Inferior parietal cortex (tissue), 1 donor: Measurements from ENCODE around the gene ROR1.

ENCODE experiments used
- DNase-seq: peaks from one replicate; pipeline ENCODE4 v3.0.0-alpha.2; 2016; ENCODE audit errors: extremely low spot score

ROR1 gene

DNA sequence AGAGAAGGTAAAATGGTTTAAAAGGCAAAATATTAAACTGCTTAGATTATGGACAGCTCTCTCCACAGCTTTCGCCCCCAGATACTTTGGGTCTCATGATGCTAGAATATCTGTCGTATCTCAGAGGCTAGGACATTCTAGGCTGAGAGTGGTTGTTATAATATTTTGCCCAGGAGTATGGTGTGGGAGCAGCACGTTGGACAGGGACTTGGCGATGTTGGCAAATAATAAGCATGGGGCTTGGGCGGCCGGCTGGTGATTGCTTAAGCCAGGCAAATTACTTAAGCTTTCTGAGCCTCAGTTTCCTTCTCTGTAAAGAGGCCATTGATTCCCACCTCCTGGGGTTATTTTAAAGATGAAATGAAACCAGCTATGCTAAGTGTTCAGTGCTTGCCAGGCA lies 133.2 kb downstream of the ROR1 start:
- DNase-seq: no peak

DNA sequence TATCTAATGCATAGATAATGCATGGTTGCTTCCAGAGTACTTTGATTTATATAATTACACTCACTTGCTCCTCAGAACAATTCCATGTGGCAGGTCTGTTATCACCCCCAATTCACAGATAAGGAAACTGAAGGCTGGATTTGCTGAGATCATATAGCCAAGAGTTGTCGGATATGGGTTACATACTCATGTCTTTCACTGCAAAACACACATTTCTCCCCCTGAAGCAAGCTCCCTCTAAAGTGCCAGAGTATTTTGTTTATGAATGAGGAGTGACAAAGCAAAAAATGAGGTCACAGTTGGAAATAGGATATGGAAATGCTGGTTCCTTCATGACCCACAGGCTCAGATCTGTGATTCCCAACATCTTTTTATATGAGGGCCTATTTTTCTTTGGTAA lies 134.2 kb downstream of the ROR1 start:
- no peak for DNase-seq

DNA sequence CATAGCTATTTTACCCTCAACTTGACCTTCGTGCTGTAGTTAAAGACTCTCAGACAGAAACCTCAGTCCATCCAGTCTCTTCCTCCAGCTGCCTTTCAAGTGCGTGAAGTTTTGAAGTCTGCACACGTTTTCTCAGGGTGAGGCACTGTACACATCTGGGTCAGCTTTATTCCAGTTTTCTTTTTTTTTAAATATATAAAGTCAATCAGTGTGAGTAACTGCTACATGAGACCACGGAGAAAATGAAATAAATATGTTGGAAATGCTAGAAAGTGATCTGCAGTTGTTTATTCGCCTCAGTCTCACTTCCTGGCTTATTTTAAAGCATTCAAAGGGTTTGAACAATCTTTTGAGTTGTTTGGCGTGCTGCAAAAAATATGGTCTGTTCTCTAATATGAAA lies 135.7 kb downstream of the ROR1 start:
- no peak for DNase-seq

DNA sequence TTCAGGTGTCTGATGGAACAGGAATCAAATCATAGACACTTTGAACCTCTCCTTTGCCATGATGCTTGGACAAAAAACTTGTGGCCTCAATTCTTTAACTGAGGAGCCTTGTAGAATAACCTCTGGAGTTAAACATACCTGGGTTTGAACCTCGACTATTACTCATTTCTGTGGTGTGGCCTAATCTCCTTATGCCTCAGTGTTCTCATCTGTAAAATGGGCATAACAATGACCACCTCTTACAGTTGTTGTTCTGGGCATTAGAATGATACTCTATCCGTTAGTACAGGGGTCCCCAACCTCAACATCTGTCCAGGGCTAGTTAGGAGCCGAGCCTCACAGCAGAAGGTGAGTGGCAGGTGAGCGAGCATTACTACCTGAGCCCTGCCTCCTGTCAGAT lies 137.2 kb downstream of the ROR1 start:
- DNase-seq: no peak

DNA sequence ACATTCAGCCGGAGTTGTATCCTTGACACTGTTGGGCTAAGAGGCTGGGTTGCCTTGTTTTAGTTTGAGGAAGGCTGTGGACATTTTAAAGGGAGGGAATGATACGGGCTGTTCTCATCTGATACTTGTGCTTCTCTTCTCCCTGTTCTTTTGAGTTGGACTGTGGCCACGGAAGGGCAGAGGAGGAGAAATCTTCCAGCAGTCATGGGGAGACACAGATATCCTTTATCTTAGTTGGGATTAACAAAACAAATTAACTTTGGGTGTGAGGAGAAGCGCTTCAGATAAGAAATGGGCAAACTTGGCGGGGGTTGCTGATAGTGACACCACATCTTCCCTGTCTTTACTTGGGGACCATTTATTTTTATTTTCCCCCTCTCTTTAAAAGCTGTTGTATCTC lies 138.8 kb downstream of the ROR1 start:
- no peak for DNase-seq

DNA sequence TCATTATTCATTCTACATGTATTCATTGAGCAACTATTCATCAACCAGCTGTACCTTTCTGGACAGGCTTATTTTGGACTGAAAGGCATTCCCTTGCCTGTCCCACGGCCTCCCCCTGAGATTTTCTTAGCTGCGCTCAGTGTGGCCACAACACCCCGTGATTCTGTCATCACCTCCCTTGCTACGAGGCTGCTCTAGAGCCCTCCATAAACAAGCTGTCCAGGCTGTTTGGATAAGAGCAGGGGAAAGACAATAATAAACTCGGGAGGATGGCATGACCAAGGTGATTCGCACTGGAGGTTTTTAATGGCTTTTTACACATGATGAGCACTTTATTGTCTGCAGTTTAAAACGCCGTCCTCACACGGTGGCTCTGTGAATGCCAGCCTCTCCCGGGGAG lies 139.7 kb downstream of the ROR1 start:
- no peak for DNase-seq

DNA sequence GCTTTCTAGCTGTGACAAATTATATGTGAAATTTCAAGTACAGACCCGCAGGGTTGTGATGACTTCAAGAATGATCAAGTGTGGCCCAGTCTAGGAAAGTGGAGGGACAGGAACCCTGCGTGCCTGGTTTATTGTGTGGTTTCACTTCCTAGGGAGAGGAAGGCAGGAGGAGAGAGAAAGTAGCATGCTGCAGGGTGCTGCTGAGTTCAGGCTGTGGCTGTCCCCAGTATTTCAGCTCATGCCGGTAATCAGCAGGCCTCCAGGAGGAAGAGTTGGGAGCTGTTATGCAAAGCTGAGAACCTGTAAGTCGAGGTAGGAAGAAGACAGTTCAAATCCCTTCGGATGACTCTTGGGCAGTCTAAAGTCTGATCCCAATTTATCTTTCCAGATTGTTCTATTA lies 140.4 kb downstream of the ROR1 start:
- DNase-seq: no peak

DNA sequence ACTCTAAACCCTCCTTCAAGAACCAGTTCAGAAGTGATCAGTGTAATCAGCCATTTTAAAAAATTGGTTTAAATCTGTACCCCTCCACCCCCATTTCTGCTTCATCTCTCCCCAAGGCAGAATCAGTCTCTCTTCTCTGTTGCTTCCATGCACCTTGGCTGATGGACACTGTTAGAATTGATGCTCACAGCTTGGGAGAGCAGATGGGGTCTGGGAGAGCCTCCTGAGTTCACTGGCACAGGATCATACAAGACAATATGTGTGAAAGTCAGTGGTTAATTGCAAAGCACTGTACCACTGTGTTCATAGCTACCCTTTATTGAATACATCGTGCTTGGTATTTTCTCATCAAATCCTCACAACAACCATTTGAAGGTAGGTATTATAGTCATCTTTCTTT lies 140.9 kb downstream of the ROR1 start:
- no peak for DNase-seq

DNA sequence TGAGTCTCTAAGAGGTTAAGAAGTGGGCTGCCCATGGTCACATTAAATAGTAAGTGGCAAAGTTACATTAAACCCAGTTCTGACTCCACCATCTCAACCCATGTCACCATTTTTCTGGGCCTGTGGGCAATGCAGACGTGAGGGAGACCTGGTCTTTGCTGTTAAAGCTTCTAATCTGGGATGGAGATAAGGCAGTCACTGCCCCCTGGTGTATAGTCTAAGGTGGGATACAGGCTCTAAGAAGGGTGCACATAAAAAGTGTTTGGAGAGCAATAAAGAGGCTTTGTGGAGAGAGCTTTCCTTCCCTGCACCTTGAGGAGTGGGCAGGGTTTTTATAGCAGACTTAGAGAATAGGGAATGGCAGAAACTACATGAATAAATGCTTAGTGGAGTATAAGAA lies 141.3 kb downstream of the ROR1 start:
- no peak for DNase-seq

DNA sequence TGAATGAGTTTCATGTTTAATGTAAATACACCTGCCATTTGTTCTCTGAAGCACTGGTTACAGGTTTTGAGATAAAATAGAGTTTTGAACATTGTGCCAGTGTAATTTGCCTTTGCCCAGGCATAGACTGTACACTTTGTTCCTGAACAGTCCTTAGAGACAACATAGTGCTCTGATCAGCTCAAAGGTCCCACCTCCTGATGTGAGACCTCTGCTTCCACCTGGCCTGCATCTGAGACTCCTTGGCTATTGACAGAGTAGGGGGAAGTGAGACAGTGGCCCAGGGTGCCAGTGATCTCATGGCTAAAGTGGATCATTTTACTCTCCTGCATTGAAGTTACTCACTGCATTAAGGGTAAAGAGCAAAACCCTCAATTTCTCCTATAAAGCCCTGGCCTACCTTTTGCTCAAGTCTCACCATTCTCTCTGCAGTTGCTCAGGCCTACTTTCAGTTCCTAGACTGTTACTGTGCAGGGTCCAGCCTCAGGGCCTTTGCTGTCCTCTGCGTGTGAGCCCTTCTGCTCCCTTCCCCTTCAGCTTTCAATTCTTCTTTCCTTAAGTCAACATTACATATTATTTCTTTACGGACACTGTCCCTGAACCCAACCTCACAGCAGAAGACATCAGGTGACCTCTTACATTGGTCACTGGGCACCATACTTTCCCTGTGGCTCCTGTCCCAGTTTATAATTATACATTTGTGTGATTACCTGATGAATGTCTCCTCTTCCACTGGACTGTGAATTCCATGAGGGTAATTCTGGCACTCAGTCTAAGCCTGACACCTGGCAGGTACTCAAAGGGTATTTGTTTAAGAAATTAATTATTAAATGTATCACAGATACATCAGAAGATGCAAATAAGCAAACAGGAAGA lies 142.9 kb downstream of the ROR1 start:
- DNase-seq: no peak

DNA sequence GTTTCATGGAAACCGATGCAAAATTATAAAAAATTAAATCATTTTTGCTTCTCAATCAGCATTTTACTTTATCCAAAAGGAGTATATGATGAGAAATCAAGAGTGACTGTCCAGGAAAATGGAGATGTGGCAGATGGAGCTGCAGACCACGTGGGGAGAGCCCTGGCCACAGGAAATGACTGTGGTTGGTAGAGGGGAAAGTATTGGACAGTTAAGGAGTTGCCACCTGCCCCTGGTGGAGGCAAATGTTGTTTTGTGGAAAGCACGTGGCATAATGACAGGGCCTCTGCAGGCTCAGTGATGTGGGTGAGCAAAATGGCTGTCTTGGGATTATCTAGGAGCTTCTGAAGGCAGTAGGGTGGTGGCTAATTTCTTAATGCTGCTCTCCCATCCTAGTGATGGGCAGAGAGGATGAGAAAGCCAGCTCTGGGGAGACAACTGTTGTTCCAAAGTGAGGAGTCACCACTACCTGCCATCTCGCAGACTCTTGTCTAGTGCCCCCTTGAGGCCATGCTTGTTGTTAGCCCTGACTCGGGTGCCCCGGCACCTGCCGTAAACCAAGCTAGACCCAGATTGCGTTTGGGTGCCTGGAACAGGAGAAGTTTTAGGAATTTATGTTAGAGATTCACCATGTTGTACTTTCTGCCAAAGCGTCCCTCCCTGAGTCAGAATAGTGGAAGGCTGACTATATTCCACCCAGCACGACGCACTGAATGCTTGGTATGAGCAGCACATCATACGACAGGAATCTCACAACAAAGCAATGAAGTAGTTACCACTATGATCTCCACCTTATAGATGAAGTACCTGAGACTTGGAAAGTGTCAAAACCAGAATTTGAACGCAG lies 144.0 kb downstream of the ROR1 start:
- no peak for DNase-seq

DNA sequence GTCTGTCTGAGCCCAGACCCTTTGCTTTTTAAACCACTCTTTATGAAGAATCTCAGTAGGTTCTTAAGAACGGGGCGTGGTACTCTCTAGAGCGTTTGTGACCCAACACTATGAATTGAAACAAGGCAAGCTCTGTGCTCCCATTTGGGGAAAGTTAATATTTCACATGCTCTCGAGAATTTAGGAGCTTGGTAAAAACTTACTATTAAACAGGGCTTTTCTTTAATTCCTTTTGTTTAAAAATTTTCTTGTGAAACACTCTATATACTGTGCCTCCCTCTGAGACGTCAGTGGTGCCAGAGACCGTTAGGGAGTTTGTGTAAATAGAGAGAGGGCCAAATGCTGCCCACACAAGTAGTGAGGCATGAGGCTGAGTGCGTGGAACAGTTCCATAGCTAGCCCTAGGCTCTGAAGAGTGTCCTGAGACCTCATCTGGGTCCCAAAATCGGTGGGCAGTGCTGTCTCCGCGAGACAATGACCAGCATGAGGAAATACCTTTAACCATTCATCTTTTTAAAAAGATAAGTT lies 144.7 kb downstream of the ROR1 start:
- no peak for DNase-seq

DNA sequence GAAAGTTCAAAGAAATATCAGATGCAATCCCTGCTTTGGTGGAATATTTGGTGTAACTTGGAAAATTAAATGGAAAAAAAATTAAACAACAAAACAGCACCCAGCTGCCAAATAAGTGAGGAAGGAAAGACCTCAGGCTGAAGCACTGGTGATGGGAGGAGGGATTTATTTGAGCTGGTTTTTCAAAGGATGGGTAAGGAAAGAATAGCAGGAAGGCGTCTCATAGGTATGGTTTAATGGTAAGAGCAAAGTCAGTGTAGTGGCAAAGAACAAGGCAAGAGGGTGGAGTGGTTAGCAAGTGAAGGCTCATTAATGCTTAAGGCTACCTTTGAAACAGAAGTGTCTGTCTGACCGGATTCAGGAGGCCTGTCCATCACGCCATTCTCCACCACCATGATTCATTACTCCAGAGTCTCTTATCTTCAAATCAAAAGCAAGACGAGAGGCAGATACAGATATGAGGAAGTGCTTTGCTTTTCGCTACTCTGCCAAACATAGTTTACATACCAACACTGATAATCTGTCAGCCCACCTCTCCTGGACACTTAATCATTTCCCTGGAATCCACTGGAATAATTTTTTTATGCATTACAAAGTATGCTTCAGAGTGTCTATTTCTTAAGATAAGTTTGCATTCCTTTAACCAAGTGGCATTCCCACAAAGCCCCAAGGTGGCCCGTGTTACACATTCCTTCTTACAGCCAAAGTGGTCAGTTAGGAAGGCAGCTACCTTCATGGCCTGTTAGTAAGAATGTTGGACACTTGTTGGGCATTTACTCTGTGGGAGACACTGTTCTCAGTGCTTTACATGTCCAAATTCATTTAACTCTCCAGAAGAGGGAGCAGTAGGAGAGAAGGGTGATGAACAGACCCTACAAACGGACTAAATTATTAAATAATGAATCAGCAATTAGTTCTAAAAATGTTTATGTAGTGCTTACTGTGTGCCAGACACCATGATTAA lies 146.6 kb downstream of the ROR1 start:
- no peak for DNase-seq

DNA sequence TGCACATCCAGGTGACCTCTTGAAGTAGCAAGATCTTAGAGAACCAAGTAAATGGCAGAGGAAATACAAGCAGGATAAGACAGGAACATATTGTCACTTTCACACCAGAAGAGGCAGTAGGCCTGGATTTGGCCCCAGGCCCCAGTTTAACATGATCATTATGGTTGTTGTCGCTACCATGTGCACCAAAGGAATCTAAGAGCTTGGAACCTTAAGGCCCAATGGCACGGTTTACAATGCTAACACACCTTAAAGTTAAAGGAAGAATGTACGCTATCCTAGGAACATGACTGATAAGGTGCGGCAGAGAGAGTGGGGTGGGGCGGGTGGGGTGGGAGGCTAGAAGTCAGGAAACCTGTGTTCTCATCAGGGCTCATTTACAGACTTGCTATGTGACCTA lies 147.5 kb downstream of the ROR1 start:
- DNase-seq: no peak

DNA sequence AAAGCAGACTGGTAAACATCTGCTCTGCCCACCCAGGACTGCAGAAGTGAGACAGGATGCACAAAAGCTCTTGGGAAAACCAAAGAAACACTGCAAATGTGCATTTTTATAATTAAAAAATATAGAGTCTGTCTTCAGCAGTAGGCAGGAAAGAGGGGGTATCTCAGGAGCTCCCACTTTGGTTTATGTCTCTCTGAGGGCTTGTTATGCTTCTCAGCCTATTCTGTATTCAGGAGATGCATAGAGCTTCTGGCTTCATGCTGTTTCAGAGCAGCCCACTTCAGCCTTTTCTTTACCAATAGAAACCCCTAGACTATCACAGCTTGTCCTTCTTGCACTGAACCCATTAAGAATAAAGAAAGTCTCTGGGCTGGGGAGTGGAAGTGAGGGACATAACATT lies 148.0 kb downstream of the ROR1 start:
- DNase-seq: no peak

DNA sequence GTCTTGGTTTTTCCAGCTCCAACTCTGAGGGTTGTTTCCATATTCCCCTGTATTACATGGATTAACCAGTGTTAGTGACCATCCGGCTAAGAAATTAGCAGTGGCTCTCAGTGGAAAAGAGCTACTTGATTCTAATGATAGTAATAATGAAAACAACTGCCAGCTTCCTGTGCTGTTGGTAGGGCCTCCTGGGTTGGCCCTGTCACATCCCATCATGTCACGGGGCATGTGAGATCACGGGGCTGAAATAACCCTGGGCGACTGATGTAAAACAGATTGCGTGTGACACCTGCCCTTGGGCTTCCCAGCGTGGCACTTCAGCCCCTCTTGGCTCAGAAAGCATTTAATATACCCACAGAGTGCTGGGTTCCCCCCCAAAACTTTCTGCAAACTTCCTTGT lies 149.0 kb downstream of the ROR1 start:
- no peak for DNase-seq

DNA sequence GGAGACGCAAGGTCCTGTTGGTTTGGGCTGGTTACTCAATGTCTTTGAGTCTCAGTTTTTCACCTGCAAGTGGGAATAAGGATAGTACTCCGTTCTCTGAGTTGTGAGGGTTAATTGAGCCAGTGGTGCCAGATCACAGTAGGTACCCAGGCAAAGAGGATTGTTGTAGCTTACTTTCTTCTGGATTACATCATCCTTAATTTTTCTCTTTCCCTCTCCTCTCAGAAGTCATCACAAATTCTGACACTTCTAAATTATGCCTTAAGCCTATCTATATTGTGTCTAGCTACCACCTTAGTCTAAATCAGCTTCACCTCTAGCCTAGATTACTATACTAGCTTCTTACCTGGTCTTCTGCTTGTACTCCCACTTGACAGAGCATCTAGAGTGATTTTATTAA lies 149.5 kb downstream of the ROR1 start:
- no peak for DNase-seq

DNA sequence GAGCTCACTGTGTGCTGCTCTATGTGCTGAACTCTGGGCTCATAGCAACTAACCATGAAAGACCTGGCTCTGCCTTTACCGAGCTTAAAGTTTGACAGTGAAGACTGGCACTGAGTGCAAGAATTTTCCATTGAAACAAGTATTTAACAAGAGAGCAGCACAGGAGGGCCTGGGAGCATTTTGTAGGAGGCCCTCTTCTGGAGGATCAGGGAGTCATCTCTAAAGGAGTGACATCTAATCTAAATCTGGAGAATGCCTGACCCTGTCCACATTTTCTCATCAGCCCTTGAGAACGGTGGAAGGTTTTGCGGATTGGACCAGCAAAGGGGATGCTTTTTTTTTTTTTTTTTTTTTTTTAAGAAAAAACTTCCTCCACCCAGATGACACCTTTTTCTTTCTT lies 150.8 kb downstream of the ROR1 start:
- no peak for DNase-seq

DNA sequence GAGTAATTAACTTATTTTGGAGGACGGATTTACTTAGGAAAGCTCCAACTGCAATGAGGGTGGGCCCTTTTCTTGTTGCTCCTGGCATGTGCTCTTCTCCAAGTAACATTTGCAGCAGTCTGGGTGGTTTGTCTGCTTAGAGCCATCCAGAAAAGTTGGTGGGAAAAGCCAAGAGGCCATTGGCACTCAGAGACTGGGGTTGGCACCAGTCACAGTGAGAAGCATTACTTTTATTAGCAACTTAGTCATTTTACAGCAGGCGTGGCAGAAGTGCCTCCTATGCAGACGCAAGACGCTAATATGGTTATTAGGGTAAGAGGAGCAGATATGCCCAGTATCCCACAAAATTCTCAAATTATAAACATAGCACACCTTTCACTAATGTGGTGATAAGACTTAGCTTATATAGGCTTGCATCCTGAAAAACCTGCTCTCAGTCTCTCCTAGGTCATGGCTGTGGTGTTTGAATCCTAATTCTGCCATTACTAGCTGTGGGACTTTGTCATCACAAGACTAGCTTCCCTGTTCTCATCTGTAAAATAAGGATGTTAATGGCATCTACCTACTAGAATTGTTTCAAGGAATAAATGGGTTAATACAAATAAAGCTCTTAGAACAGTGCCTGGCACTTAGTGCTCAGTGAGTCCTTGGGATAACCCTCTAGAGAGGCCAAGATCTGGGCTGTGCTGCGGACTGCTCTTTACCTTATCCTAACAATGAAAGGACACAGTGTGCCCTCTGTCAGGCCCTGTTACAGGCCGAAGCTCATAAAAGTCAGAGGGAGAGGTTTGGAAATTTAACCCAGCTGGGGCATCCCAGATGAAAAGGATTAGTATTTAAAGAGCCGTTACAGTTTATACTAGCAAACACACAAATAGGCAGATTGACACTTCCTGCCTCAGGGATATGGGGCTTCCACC lies 154.6 kb downstream of the ROR1 start:
- no peak for DNase-seq

DNA sequence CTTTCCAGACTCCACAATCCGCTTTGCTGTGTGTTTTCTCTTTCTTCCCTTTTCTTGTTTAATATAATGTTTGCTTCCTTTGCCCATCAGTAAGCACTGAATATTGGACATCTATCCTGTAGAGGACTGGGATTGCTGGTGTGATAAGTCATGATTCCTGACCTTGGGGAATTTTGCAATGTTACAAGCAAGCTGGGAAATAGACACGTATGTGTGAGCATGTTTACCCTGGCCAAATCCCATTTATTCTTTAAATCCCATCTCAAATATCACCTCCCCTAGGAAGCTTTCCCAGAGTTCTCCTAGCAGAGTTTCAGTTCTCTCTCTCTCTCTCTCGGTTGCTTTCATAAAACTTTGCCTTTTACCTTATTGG lies 155.3 kb downstream of the ROR1 start:
- DNase-seq: no peak

DNA sequence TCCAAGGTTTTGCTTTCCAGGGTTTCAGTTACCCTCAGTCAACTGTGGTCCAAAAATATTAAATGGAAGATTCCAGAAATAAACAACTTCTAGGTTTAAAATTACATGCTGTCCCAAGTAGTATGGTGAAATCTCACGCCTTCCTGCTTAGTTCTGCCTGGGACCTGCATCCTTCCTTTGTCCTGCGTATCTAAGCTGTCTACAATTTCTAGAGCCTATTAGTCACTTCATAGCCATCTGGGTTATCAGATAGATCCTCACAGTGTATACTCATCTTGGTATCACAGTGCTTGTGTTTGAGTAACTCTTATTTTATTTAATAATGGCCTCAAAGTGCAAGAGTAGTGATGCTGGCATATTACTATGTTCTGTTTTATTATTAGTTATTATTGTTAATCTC lies 157.7 kb downstream of the ROR1 start:
- DNase-seq: no peak
